Subcutaneous abdominal adipose tissue (tissue), 5 donors: ENCODE results near the gene FZD4.

Experiments used
- H3K27ac ChIP-seq: one replicate; pipeline ENCODE4 v1.7.0; 2013; ENCODE audit warnings: low read depth, mild to moderate bottlenecking, inconsistent platforms, low read length, moderate library complexity
- H3K27me3 ChIP-seq, 5 donors: one replicate each; pipeline ENCODE4 v1.7.0; 2013; ENCODE audit warnings: low read length in 5 of 5, inconsistent platforms in 1 of 5; ENCODE audit not compliant: control insufficient read depth in 5 of 5, insufficient read depth in 4 of 5
- H3K36me3 ChIP-seq, 5 donors: one replicate each; pipeline ENCODE4 v1.7.0; 2013; ENCODE audit warnings: low read length in 5 of 5; ENCODE audit not compliant: control insufficient read depth in 5 of 5, insufficient read depth in 5 of 5
- H3K4me1 ChIP-seq, 5 donors: one replicate each; pipeline ENCODE4 v1.7.0; 2013; ENCODE audit warnings: low read length in 5 of 5, mild to moderate bottlenecking in 3 of 5, moderate library complexity in 1 of 5; ENCODE audit not compliant: control insufficient read depth in 5 of 5, insufficient read depth in 5 of 5
- H3K4me3 ChIP-seq, 5 donors: one replicate each; pipeline ENCODE4 v1.7.0; 2013; ENCODE audit warnings: low read length in 5 of 5, low read depth in 1 of 5
- H3K9ac ChIP-seq, 5 donors: one replicate each; pipeline ENCODE4 v1.7.0; 2013; ENCODE audit warnings: low read length in 5 of 5, mild to moderate bottlenecking in 4 of 5, moderate library complexity in 3 of 5
- H3K9me3 ChIP-seq, 5 donors: one replicate each; pipeline ENCODE4 v1.7.0; 2013; ENCODE audit warnings: low read length in 5 of 5; ENCODE audit not compliant: control insufficient read depth in 5 of 5
- donor health status: healthy.
- donor health status: healthy.
- donor health status: healthy.
- donor health status: healthy.
- donor health status: healthy.

Gene FZD4

DNA sequence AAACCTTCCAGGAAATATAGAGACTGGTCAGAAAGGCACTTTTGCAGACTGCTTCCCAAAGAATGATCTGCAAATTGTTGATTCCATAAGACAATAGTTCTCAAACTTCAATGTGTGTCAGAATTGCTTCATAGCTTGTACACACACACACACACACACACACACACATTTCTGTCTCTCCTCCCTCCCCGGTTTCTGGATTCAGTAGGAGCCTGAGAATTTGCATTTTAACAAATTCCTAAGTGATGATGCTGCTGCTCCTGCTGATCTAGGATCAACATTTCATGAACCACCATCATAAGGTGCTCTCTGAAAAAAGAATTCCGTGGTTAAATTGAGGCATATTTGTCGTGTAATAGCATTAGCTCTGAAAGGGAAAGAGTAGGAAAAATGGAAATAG lies 35.3 kb upstream of the FZD4 start:
- Histone ChIP-seq H3K4me1 (peaks cover 7 to 54% (median 34%) of the 10 kb centered on the region in 5 donors), H3K27ac (peak overlapping the region; percentile 77), H3K9ac (peak overlapping the region in 1 of 5 donors; percentile 21), H3K4me3 (no peak overlapping the region), H3K27me3 (no peaks in the 10 kb centered on the region), H3K9me3 (no peaks in the 10 kb centered on the region), H3K36me3 (no peaks in the 10 kb centered on the region)

DNA sequence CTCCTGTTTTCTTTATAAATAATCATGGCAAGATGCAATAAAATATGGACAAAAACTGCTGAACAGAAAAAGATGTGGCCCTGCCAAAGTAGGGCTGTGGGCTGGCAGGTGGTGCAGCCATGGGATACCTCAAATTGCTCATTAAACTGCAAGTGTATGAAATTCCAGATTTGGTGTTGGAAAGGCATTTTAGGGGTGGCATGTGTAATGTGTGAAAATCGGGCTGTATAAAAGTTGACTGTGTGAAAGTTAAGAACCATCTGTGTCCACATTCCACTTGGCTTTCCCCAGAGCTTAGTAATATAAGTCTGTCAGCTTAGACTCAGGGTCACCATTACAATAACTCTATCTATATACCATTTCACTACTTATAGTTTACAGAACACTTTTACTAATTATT lies 34.8 kb upstream of the FZD4 start:
- peak overlapping the region; percentile 77 for H3K27ac ChIP-seq
- H3K27me3 ChIP-seq: no peaks in the 10 kb centered on the region
- no peaks in the 10 kb centered on the region for H3K9me3 ChIP-seq
- peak overlapping the region in 1 of 5 donors; percentile 18 for H3K9ac ChIP-seq
- H3K36me3 ChIP-seq: no peaks in the 10 kb centered on the region
- peaks cover 8 to 55% (median 39%) of the 10 kb centered on the region in 5 donors for H3K4me1 ChIP-seq
- no peak overlapping the region for H3K4me3 ChIP-seq

DNA sequence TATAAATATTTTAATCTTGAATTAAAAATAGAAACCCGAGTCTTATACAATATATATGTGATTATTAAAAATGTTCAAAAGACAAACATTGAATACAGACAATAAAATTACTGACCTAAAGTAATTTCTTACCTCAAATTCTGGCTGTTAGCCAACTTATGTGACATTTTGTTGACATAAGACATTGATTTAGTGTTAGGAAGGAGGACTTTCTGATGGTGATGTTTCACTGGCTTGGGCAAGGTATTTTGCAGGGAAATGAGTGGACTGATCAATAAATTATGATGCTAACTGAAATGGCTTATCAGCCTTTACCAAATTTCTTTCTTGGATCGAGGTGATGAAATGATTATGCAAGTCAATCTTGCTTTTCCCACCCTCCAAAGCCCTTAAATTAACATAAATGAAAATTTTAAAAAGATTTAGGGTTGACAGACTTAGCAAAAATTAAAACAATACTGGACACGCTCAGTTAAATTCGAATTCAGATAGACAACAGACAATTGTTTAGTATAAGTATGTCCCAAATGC lies 33.2 kb upstream of the FZD4 start:
- no peaks in the 10 kb centered on the region for H3K27me3 ChIP-seq
- H3K4me1 ChIP-seq: peaks cover 12 to 68% (median 52%) of the 10 kb centered on the region in 5 donors
- H3K9me3 ChIP-seq: no peaks in the 10 kb centered on the region
- peak overlapping the region; percentile 77 for H3K27ac ChIP-seq
- H3K9ac ChIP-seq: peak overlapping the region in 1 of 5 donors; percentile 35
- no peak overlapping the region for H3K4me3 ChIP-seq
- no peaks in the 10 kb centered on the region for H3K36me3 ChIP-seq

DNA sequence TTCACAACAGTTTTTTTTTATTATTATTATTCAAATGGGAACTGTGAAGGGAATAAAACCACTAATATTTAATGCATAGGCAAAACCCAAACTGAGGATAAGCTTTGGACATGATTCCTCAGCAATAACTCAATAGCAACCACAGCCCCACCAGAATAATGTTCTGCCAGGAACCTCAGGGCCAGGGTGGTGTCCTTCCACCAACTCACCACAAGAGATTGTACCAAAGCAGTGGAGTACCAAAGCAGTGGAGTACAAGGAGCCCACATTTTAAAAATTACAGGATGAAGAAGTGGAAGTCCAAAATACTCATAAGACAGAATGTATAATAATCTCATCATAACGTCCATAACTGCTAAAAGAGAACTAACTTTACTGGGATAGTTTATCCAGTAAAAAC lies 32.5 kb upstream of the FZD4 start:
- no peaks in the 10 kb centered on the region for H3K36me3 ChIP-seq
- H3K4me3 ChIP-seq: no peak overlapping the region
- peaks cover 15 to 68% (median 52%) of the 10 kb centered on the region in 5 donors for H3K4me1 ChIP-seq
- peak overlapping the region; percentile 6 for H3K27ac ChIP-seq
- no peaks in the 10 kb centered on the region for H3K9me3 ChIP-seq
- H3K9ac ChIP-seq: no peak overlapping the region
- no peaks in the 10 kb centered on the region for H3K27me3 ChIP-seq

DNA sequence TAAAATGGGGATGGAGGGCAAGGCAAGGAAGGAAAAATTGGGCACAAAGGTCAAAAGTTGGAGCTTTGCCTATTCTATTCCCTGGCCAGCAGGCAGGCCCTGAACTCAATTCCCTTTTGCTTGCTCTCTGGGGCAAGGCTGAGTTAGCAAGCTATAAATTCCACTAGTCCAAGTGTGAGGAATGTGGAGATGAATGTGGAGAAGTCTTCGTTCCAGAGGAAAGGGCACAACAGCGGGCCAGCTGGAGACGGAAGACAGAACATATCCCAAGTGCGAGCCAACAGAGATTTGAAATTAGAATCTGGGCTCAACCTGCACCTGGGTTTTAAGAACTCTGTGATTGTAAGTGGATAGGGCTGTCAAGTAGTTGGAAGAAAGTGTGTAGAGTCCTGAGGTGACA lies 29.5 kb upstream of the FZD4 start:
- Histone ChIP-seq H3K27ac (peak overlapping the region; percentile 90), H3K9me3 (no peaks in the 10 kb centered on the region), H3K36me3 (no peaks in the 10 kb centered on the region), H3K4me3 (no peak overlapping the region), H3K27me3 (no peaks in the 10 kb centered on the region), H3K9ac (peak overlapping the region in 1 of 5 donors; percentile 46), H3K4me1 (peaks cover 18 to 76% (median 63%) of the 10 kb centered on the region in 5 donors)

DNA sequence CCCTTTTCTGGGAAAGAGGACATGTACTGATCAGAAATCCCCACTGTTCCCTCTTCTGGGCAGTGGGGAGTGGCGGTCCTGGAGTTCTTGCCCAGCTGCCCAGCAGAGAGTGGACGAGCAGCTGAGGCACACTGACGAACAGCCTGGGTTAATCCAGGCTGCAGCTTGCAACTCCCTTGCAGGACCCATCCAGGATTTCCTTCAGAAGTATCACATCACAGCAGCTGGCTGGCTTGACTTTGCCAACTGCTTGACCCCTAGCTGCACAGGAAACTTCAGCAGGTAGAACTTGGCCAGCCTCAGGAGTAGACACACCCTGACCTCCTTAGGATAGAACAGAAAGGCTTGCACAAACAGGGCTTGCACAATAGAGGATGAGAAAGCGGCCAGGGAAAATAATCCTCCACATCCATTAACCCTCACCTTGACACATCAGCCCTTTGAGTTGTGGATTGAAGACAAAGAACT lies 27.9 kb upstream of the FZD4 start:
- H3K9ac ChIP-seq: peak overlapping the region in 3 of 5 donors; percentile 12 to 63 (median 14)

DNA sequence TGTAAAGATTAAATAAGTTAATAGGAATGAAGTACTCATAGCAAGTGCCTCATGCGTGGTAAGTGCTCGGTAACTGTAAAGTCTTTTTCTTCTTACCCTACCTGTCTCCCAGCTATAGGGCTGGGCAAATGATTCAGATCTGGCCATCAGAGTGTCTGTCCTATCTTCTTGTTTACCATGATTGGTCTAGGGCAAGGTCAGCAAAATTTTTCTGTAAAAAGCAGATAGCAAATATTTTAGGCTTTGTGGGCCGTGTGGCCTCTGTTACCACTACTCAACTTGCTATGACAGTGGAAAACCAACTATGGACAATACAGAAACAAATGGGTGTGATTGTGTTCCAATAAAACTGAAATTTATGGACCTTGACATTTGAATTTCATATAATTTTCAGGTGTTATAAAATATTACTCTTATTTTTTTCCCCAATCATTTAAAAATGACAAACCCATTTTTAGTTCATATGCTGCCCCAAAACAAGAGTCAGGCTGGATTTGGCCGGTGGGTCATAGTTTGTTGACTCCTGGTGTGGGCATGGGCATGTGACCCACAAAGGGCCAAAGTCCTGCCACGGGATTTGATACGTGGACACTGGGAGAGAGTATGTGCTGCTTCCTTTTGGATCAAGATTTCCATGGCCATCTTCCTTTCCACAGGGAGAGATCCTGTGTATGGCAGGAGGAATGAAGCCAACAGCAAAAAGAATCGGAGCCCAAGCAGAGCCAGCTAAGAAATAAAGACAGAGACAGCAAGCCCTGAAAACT lies 26.8 kb upstream of the FZD4 start:
- H3K9me3 ChIP-seq: no peaks in the 10 kb centered on the region
- H3K27ac ChIP-seq: peak overlapping the region; percentile 81
- peak overlapping the region in 3 of 5 donors; percentile 12 to 63 (median 14) for H3K9ac ChIP-seq
- H3K4me1 ChIP-seq: peaks cover 35 to 80% (median 78%) of the 10 kb centered on the region in 5 donors
- H3K4me3 ChIP-seq: no peak overlapping the region
- H3K36me3 ChIP-seq: no peaks in the 10 kb centered on the region
- H3K27me3 ChIP-seq: no peaks in the 10 kb centered on the region

More for the DNA sequence above, 27.9 kb upstream of the FZD4 start:
- H3K36me3 ChIP-seq: no peaks in the 10 kb centered on the region
- H3K4me1 ChIP-seq: peaks cover 27 to 78% (median 69%) of the 10 kb centered on the region in 5 donors
- H3K9me3 ChIP-seq: no peaks in the 10 kb centered on the region
- H3K27me3 ChIP-seq: no peaks in the 10 kb centered on the region
- H3K4me3 ChIP-seq: peak overlapping the region in 2 of 5 donors; percentile 5 to 33
- H3K27ac ChIP-seq: peak overlapping the region; percentile 81

DNA sequence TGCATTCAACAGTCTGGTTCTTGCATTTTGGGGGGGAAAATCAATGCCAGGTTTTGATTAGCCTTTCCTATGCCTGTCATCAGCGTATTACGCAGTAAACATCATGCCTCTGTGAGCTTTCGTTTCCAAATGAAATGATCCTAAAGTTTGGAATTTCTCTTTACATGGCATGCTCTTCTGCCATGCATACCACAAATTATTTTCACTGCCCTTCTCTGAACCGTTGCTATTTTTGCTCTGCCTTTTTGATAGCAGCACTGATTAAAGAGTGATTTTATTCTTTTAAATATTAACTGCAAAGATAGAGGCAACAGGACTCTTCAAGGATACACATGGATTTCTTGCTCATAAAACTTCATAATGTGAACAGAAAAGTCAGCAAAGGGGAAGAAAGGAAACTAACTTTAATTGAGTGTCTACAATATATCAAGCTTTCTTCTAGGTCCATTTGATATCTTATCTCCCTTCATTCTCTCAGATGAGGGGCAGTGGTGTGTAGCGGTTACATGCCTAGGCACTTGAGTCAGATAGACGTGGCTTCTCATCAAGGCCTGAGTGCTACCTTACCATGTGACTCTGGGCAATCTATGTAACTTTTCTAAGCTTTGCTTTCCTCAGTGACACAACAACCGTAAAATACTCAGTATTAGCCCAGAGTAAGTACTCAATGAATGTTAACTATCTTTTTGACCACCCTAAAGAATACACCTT lies 25.0 kb upstream of the FZD4 start:
- no peaks in the 10 kb centered on the region for H3K36me3 ChIP-seq
- H3K4me3 ChIP-seq: no peak overlapping the region
- no peaks in the 10 kb centered on the region for H3K9me3 ChIP-seq
- H3K27ac ChIP-seq: peak overlapping the region; percentile 98
- peaks cover 35 to 83% (median 73%) of the 10 kb centered on the region in 5 donors for H3K4me1 ChIP-seq
- no peak overlapping the region for H3K9ac ChIP-seq
- H3K27me3 ChIP-seq: no peaks in the 10 kb centered on the region

DNA sequence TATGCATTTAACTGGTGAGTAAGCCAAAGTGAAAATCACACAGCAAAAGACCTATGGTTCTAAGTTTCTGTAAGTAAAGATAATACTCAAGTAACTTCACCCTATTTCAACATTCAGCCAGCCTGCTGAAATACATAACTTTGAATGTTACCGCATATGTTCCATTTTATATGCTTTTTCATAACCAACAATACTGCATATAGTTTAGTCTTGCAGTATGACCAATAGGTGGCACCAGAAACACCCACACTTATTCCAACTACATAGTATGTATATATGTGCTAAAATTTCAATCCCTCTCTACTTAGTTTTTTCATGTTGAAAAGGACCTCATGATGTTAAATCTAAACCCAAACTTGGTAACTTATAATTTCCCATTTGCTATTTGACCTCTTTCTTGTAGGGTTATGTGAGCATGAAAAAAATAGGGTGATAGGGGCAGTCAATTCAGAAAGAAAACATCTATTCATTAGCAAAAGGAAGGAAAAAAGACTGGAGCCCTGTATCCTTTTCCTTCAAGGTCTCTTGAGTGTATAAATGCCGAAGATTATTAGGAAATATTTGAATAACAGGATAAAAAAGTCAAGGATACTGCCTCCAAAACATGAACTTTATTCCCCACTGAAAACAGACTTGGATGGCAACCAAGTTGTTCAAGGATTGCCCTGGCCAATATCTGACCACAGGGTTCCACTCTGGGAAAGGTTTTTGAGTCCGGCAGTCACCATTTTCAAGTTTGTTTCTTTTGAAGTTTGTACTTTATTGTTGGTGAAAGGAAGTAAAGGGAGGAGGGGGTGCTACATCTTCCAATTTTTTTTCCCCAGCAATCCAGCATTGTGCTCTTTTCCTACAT lies 23.8 kb upstream of the FZD4 start:
- H3K36me3 ChIP-seq: no peaks in the 10 kb centered on the region
- H3K4me3 ChIP-seq: peak overlapping the region in 1 of 5 donors; percentile 0
- no peaks in the 10 kb centered on the region for H3K27me3 ChIP-seq
- H3K27ac ChIP-seq: peak overlapping the region; percentile 98
- peaks cover 31 to 71% (median 61%) of the 10 kb centered on the region in 5 donors for H3K4me1 ChIP-seq
- peak overlapping the region in 3 of 5 donors; percentile 49 to 68 (median 59) for H3K9ac ChIP-seq
- H3K9me3 ChIP-seq: no peaks in the 10 kb centered on the region
